GM19455 (cell line): ENCODE data around the gene ADGRL3.
"Not testable (repeated sequence)": the region's sequence is repeated elsewhere in the genome, so short reads cannot be mapped to it uniquely, and the experiment has no call there.

Experiments used
- ATAC-seq: cut with Tn5 transposase; IDR thresholded peaks from one replicate; pipeline ENCODE4 v1.9.1; 2021; ENCODE audit not compliant: unreplicated experiment

Gene ADGRL3

DNA sequence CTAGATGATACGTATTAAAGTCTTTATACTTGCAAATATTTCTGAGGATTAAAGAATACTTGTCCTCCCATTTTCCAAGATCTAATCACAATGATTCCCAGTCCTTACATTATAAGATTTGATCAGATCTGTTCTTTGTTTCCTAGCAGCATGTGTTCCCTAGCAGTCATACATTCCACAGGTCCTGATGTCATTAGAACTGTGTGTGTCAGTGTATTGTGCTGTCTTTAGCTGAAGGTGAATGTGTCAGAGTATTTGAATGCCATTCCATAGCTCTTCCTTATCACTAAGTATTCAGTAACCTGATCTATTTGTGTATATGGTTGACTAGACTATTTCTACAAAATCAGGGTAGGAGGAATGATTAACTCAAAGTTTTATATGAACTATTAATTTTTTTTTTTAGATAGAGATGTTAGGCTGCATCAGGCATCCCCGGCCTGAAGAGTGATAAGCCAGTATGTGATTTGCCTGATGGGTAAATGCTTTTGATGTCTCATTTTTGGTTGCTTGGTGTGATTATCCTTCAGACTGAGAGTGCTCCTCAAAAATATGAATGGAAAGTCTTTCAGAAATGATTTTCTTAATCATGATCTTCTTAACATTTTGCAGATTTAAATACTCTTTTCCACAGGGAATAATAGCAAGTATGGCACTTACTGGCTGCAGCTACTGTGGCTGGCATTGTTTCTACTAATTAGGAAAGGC, 4.4 kb downstream of the ADGRL3 start:
- no peak for ATAC-seq

DNA sequence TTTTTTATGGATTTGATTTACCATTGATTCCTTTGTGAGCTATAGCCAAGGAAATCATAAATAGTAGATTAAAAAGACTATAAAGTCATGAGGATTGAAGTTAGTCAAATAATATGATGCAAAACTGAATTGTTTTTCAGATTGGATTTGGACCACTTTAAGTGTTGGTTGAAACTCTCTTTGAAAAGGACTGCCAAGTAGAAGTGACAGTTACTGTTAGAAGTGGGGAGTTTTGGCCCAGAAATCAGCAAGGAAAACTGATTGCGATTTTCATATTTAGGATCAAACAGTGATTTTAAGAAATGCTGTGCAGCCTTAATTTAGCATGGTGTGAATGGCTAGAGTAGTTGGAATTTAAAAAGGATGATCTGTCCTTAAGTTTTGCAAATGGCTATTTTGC, 4.9 kb downstream of the ADGRL3 start:
- ATAC-seq: no peak

DNA sequence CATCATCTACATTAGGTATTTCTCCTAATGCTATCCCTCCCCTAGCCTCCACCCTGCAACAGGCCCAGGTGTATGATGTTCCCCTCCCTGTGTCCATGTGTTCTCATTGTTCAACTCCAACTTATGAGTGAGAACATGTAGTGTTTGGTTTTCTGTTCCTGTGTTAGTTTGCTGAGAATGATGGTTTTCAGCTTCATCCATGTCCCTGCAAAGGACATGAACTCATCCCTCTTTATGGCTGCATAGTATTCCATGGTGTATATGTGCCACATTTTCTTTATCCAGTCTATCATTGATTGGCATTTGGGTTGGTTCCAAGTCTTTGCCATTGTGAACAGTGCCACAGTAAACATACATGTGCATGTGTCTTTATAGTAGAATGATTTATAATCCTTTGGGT, 7.0 kb downstream of the ADGRL3 start:
- ATAC-seq: not testable (repeated sequence)

DNA sequence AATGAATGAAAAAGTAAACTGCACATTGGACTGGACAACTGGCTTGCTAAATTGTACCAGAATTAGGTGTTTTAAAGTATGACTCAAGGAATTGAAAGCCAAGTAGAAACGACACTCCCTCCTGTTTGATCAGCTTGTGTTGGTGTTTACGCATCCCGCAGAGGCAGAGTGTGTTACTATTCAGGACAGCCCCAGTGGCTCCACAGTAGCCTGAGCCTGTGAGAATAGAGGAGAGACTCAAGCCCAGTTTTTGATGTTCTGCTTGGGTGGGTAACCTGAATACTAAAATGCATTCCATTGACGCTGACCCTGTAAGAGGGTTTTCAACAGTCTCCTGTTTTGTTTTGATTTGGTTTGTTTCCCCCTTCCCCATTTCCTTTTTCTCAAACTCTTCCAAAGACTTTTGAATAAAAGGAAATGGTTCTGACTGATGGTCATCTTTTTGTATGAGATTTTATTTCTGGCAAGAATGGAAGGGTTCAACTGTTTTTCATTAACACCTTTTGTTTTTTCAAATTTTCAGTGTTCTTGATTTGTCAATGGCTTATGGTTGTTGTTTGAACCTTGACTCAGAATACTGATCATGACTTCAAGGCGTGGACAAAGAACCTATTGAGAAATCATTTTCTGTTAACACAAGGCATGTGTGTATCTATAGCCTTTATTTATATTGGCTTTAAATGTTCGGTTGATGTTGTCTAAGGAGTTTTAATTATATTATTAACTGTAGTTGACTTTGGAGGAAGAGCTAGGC, 10.2 kb downstream of the ADGRL3 start:
- ATAC-seq: no peak

DNA sequence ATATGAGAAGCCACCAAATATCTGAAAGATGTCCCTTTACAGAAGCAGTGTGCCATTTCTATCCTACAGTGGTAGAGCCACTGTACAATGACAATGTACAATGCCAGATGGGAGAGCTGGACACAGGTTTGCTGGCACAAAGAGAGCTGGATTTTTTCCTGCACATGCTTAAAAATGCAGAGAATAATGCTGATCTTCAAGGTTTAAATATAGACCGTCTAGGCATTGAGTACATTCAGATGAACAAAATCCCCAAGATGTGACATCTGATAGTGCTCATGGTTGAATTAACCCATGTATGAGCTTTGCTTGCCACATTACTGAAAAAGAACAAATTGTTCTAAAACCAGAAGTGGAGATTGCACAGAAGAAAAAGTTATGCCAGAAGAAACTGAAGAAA, 11.7 kb downstream of the ADGRL3 start:
- ATAC-seq: no peak

DNA sequence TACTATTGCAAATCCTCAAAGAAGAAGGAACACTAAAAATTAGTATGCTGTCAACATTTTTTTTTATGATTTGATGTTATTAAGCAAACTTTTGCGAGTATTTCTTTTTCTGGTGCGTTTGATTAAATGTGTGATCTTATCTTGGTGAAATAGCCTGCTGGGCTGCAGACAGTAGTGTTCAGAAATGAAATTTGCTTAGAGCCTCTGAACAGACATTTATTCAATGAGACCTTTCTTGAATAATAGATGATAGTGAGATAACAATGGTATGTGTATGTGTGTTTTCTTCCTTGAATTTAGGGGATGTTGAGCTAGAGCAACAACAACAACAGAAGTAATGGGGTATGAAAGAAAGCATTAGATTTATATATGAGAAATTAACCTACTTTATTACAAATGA, 12.7 kb downstream of the ADGRL3 start:
- no peak for ATAC-seq

DNA sequence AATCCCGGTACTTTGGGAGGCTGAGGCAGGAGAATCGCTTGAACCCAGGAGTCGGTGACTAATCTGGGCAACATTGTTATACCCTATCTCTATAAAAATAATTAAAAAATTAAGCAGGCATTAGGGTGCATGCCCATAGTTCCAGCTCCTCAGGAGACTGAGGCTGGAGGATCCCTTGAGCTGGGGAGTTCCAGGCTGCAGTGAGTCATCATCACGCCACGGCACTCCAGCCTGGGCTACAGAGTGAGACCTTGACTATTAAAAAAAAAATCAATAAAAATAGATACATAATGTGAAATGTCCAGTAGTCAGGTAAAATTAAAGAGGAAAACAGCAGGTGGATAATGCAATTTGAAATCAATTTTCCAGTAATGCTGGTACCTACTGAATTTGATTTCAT, 14.6 kb downstream of the ADGRL3 start:
- no peak for ATAC-seq

DNA sequence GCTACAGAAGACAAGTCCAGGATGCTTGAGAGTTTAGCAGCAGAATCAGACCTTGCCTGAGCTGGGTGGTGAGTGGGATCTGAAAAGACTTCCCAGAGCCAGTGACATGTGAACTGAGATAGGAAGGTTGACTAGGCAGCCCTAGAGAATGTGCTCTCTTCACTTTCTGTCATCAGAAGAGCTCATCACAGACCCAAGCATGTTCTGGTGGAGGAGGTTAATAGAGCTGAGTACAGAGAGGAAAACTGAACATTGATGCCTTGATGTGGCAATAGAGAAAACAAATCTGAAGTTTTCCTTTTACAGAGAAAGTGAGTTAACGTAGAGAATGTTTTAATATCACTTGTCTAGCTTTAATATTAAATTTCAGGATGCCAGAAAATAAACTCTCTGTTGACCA, 17.1 kb downstream of the ADGRL3 start:
- no peak for ATAC-seq

DNA sequence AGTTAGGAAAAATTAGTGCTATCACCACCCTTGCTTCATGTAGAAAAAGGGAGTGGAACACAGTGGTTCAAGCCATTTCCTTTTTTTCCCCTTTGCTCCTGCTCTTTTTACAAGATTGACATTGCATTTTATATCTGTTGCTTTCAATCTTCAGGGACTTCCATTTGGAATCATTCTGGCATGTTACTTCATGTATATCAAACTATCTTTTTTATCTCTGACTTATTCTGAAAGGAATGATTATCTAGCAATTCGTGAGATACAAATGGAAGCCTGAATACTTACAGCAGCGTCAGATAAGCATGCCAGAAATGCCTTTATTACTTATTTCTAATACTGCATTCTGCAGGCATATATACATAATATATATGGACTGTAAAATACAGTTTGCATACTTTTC, 20.4 kb downstream of the ADGRL3 start:
- no peak for ATAC-seq

DNA sequence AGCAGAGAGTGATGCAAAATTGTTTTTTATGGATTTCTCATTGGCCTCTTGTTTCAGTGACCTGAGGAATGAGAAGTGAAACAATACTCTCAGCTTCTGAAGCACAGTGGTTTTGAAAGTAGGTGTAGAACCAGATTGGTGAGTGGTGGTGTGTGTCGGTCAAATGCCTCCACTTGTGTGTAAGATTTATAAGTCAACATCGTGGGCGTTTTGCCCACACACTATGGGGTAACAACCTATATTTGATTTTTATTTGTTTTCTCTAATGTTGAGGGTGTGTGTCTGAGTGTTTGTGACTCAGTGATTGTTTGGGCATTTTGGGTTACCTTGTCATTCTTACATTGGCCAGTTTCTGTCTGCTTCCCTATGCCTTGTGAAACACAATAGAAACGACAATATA, 23.3 kb downstream of the ADGRL3 start:
- no peak for ATAC-seq

DNA sequence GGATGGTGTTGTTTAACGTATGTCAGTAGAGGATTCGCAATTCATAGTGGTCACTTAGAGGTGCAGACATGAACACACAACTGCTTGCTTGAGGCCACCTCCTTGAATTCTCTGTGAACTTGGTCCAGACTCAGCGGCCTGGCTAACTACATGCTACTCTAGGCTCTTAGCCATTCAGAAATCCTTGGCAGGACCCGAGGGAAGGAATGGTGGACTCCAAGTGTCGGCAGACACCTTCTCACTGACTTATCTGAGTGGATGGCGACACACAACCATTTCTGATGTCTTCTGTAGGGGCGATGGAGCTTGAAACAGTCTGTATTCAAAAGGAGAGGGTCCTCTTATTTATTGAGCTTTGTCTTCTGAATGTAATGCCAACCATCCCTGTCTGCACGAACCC, 24.4 kb downstream of the ADGRL3 start:
- no peak for ATAC-seq

DNA sequence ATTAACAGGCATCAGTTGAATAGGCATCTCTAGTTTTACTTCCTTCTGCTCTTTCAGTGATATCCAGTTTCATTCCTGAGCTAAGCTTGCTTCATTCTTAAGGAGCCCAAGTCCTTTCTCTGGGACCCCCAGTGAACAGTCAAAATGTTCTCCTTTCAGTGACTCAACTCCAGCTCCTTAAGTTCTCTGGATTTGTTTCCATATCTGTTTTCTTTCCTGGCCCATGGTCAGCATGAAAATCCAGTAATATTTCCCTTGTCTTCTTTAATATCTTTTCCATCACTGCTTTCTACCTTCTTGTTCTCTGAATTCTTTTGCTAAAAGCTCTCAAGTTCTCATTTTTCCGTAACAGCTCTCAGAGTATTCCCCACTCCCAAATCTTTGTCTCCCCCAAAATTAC, 25.5 kb downstream of the ADGRL3 start:
- ATAC-seq: no peak

DNA sequence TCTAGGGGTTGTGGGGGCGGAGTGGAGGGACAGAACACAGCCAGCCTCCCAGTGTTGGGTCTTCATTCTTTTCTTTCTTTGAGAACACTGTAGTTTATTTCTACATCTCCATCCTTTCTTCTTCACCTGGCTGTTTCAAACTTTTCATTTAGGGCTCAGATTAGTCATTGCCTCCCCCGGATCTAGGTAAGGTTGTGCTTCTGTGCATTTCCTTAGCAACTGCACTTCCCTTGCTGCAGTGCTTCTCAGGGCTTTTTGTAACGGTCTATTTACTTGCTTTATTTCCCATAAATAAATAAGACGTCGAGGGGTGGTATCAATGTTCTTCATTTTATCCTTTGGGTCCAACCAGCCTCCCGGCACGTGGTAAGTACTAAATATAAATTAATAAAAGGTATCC, 31.3 kb downstream of the ADGRL3 start:
- no peak for ATAC-seq

DNA sequence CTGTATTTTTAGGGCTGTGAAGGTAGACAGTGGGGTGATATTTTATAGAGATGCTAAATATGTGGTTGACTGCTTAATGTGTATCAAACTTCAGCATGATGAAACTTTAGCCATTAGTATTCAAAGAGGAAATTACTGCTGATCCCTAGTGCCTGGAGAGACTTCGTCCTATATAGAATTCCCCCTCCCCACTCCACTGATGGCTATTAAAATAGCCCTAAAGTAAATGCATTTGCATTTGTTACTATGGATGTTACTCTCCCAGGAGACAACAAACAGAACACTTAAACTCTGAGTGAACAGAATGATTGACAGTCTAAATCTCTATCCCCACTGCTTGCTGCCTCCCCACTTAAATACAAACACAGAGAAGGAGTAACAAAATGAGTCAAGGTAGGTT, 39.1 kb downstream of the ADGRL3 start:
- ATAC-seq: no peak

DNA sequence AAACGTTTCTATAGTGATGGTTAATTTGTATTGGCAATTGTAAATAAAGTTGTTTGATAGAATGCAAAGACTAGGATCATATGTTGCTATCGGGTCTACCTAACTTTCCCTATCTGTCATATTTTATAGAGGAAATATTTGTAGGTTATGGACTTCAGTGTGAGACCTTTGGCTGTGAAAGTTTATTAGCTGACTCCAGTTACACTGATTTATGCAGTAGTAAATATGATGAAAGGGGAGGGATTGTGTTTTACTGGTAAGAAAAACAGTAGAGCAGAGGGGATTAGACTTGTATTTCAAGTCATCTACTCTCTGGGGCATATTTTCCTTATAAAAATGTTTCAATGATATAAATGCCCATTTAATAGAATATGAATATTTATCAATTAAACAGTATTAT, 43.8 kb downstream of the ADGRL3 start:
- ATAC-seq: no peak

DNA sequence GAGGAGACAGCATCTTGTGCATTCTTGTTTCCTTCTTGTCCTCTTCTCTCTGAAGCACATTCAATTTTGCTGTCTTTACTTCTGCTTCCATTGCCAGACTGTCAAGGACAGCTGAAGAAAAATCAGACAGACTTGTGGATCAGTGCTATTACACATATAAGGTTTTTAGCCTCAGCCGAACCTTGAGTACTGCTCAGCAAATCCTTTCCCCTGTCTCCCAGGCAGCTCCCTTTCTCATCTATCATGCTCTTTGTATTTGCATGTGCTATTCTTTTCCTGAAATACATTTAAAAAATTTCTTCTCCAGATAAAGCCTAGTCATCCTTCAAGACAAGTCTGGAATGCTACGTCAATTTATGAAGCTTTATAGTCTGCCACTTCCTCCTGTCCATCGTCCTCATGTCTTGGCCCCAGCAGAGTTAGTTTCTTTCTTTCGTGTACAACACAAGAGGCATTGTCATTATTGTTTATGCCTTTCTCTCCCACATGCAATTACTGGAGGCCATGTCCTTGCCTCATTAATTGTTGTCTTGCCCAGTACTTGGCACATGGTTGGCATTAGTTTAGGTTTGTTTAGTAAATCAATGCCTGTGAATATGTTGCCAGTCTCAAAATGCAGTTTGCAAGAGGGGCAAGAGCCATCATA, 45.1 kb downstream of the ADGRL3 start:
- ATAC-seq: no peak

DNA sequence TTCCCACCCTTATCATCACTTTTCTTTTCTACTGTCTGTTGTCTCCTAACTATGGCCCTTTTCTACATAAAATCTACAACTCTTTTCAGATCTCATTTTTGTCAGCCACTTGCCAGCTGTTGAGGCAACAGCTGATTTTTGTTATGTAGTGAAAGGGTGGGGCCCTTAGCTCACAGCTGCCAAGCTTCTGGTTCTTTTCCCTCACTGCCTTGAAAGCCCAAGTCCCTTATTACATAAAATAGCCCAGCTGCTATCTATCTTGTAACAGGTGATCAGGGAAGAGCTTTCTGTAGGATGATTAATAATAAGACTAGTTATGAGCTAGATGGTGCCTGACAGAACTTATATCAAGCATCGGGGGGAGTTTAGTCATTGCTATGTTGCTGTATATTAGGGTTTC, 45.9 kb downstream of the ADGRL3 start:
- ATAC-seq: no peak

DNA sequence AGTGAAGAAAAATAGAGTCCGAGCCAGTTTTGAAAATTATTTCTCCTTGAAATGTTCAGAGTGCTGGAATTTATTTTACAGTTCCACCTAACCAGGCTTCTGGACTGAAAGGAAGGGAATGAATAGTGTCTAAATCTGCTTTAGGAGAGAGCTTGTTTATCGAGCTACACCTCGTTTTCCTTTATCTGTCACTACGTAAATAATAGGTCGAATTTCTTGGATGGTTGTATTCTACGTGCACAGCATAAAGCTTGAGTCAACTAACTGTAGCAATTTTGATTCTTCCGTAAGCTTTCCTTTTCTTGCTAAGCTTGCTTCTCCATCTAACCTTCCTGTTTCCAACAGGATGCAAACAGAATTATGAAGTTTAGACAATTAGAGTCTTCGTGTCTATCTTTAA, 48.6 kb downstream of the ADGRL3 start:
- no peak for ATAC-seq

DNA sequence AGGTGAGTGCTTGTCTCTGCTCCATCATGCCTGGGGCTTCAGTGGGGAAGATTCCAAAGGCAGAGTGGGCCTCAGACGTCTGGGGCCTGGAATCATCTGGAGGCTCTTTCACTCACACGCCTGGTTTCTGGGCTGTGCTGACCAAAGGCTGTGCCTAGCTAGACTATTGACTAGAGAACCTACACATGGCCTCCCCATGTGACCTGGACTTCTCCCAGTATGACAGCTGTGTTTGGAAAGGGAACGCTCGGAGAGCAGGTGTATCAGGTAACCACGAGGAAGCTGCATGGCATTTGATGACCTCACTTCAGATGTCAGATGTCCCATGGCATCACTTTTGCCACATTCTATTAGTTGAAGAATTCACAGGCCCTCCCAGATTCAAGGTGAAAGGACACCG, 51.0 kb downstream of the ADGRL3 start:
- ATAC-seq: no peak

DNA sequence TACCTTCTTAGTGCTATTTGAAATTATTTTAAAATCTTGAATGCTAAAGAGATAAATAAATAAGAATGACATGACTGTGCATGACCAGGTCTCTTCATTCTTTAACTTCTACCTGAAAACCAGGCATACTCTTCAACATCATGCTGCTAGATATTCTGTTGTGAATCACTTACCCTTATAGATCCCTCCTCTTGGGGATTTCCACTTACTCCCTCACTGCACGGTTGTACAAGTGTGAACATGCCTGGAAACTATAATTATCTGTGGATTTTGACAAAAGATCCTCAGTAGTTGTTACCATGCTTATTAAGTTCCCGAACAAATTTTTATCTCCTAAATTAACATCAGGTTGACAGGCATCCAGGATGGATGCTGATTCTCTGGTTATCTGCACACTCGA, 54.3 kb downstream of the ADGRL3 start:
- no peak for ATAC-seq

DNA sequence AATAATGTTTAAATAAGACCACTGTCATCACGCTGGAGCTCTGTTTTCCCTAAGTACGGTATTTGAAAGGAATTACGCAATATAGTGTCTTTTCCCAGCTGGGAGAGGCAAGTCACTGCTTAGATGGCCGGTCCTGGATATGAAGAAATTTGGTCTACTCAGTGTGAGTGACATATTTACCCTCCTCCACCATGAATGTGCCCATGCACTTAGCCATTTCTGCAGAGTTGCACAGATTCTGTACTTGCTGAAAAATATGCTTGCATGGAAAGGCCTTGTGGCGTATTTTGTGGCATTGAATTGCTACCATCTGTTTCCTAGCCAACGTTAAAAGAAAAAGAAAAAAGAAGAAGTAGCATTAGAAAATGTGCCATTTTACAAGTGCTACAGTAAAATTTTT, 73.1 kb downstream of the ADGRL3 start:
- ATAC-seq: no peak

DNA sequence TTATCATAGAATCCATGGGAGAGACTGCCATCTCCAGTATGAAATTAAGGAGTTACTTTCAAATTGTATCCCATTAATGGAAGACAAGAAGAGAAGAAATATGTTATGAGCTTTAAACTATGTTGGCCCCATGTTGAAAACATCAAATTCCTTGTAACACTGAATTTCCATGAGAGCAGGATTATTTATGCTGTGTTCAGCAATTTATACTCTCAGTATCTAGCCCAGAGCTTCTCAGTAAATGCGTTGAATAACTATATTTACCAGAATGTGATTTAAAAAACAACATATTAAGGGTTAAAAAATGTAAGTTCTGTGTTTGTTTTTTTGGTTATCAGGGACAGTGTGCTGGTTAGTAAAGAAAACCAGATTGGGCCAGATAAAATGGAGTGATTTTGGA, 74.2 kb downstream of the ADGRL3 start:
- no peak for ATAC-seq
